HepG2 (cell line): ENCODE data around the gene SCN9A.

Source experiments
- RNF2 ChIP-seq: fragments of 450-650 bp; conservative IDR thresholded peaks from 2 replicates; pipeline ENCODE4 v1.6.1; 2016; ENCODE audit warnings: low read depth
- SRSF1 ChIP-seq: fragments of 200-400 bp; formaldehyde crosslinking; optimal IDR thresholded peaks from 2 replicates; pipeline ENCODE3; 2017; ENCODE audit warnings: mild to moderate bottlenecking, low read depth, low read length, moderate library complexity
- ZNF616 ChIP-seq: sonication (generic); formaldehyde crosslinking; IDR thresholded peaks from 2 replicates; pipeline ENCODE4 v1.5.0; 2020; ENCODE audit warnings: low read depth, mild to moderate bottlenecking, missing genetic modification reagents
- ZSCAN9 ChIP-seq: IDR thresholded peaks from 2 replicates; pipeline ENCODE4 v1.6.1; 2016; ENCODE audit warnings: borderline replicate concordance
- TF ChIP-seq, protein P1 (sequence below): sonication (generic); formaldehyde crosslinking; IDR thresholded peaks from 2 replicates; pipeline ENCODE4 v1.5.0; 2020; ENCODE audit warnings: missing genetic modification reagents

- no peak for TF ChIP-seq SRSF1
- TF ChIP-seq ZSCAN9 (CRISPR knock-in tag) = no peak
- no peak for TF ChIP-seq RNF2
- no peak for TF ChIP-seq ZNF616 (CRISPR knock-in tag)
- TF ChIP-seq, protein P1, sequence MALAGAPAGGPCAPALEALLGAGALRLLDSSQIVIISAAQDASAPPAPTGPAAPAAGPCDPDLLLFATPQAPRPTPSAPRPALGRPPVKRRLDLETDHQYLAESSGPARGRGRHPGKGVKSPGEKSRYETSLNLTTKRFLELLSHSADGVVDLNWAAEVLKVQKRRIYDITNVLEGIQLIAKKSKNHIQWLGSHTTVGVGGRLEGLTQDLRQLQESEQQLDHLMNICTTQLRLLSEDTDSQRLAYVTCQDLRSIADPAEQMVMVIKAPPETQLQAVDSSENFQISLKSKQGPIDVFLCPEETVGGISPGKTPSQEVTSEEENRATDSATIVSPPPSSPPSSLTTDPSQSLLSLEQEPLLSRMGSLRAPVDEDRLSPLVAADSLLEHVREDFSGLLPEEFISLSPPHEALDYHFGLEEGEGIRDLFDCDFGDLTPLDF (CRISPR knock-in tag) = no peak
Measured at GRCh38 chr2:166181813-166182154, 194.0 kb downstream of the SCN9A start.
